Omental fat pad (tissue), 4 donors: ENCODE measurements around the gene CLSTN2. TPM values are rescaled to one million over a fixed set of nuclear protein-coding genes. Genes with fewer than 3 reads are reported as not detected.

ENCODE experiments used
- ATAC-seq: fragments of 150-250 bp; one replicate; pipeline ENCODE4 v1.9.1; 2016; ENCODE audit warnings: mild to moderate bottlenecking, moderate library complexity; ENCODE audit not compliant: low FRiP score
- DNase-seq: peaks from one replicate; pipeline ENCODE4 v3.0.0-alpha.2; 2019; ENCODE audit warnings: low spot score
- total RNA-seq, 4 donors: library from RNA; depleted of rRNA; stranded (reverse); fragments of >200 nt; gene quantifications; one replicate each; pipeline ENCODE4 v1.1.0, GENCODE V29; 2016
- TF ChIP-seq, protein P1 (sequence below), 3 donors: fragments of 450-650 bp; IDR thresholded peaks; one replicate each; pipeline ENCODE4 v1.5.1; 2016 to 2017; ENCODE audit warnings: antibody characterized with exemption in 3 of 3, mild to moderate bottlenecking in 3 of 3, moderate library complexity in 2 of 3

The CLSTN2 gene
- total RNA-seq, 4 donors from 2014 or later = 20.0 to 40.5 (median 37.8) TPM

DNA sequence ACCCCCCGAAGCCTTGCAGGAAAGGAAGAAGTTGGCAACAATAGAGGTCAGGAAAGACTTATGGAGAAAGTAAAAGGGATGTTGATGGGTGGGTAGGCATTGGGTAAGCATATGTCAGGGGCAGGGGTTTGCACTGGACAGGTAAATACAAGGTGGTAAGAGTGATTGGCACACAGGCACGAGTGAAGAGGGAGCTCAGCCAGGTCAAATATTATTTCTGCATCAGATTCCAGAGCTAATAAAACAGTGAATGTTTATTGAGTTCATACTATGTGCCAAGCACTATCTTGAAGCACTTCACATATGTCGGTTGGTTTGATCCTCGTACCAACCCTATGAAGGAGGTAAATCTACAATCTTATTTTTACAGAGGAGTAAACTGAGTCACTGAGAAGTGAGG is 6.6 kb downstream of the CLSTN2 start:
- no peak for ATAC-seq
- TF ChIP-seq, protein P1, sequence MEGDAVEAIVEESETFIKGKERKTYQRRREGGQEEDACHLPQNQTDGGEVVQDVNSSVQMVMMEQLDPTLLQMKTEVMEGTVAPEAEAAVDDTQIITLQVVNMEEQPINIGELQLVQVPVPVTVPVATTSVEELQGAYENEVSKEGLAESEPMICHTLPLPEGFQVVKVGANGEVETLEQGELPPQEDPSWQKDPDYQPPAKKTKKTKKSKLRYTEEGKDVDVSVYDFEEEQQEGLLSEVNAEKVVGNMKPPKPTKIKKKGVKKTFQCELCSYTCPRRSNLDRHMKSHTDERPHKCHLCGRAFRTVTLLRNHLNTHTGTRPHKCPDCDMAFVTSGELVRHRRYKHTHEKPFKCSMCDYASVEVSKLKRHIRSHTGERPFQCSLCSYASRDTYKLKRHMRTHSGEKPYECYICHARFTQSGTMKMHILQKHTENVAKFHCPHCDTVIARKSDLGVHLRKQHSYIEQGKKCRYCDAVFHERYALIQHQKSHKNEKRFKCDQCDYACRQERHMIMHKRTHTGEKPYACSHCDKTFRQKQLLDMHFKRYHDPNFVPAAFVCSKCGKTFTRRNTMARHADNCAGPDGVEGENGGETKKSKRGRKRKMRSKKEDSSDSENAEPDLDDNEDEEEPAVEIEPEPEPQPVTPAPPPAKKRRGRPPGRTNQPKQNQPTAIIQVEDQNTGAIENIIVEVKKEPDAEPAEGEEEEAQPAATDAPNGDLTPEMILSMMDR (IDR thresholded peaks at IDR 0.05) = no peak
- DNase-seq = no peak

DNA sequence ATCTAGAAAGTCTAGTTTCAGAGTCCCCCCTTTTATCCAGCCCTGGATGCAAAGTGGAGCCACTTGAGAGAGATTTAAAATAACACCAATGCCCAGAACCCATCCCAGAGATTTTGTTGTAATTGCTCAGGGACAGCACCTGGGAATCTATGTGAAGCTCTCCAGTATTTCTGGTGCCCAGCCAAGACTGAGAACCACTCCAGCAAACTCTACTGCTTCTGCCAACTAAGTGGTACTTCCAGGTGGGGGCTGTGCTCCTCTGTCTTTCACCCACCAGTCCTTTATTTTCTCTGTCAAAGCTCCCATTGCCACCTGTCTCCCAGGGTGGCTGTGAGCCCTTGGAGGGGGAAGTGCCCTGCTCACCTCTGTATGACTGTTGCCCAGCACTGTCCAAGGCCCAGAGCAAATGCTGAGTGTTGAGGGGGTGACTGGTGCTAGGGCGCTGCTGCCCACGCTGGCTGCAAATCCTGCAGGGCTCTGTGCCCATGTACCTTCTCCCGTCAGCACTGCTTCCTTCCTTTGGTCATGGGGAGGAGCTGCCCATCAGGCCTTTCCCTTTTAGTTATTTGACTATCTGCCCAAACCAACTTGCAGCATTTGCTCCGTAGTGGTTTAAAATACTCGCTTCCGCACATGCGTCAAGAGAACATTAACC is 9.4 kb downstream of the CLSTN2 start:
- ATAC-seq (no peak), DNase-seq (no peak)
- TF ChIP-seq, protein P1 (IDR thresholded peaks at IDR 0.05) = no peak

DNA sequence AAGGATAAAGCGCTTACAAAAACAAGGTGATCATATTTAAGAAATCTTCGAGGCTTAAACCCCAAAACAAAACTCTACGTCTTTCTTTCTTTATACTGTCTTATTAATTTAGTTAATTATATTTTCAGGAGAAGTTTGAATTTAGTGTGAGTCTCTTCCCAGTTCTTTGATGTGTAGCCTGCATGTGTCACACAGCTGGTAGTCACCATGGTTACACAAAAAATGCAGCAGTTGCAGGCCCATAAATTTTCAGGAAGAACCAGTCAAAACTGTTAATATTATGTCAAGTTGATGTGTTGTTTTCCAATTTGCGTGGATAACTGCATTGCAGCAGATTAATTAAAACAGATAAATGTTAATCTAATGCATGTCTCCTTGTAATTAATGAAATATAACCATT is 10.4 kb downstream of the CLSTN2 start:
- TF ChIP-seq, protein P1 (IDR thresholded peaks at IDR 0.05) = no peak
- no peak for DNase-seq
- ATAC-seq = no peak

DNA sequence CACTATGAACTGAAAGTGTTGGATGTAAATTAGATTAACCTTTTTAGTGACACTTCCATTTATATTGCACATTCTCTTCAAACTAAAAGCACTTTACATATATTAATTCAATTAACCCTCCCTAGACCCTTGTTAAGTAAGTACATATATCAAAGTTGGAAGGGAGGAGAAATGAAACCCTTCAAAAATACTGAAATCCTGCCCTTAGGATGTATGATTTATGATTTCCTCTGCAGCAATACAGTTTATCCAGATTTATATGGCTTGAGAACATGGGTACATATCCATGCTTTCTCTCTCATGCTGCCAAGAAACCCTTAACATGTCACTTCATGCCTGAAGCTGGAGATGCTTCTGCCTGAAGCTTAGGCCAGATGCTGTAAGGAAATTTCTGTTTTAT is 11.0 kb downstream of the CLSTN2 start:
- TF ChIP-seq, protein P1 (IDR thresholded peaks at IDR 0.05) = no peak
- DNase-seq = no peak
- ATAC-seq = no peak

DNA sequence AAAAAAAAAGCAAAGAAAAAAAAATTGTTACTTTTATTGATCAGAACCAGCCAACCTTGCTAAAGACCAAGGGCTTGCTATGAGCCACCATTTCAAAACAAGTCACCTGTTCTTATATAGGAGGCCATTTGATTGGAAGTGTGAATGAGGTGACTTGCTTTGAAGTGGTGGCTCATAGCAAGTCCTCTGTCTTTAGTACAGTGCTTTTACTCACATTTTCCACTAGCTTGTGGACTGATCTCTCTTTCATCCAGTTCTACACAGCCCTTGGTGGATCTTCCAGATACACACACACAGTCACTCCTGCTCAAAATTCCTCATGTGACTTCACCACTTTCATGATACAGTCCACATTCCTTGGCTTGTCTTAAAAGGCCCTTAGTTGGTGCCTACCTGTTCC is 13.5 kb downstream of the CLSTN2 start:
- TF ChIP-seq, protein P1 (IDR thresholded peaks at IDR 0.05) = no peak
- ATAC-seq = no peak

DNA sequence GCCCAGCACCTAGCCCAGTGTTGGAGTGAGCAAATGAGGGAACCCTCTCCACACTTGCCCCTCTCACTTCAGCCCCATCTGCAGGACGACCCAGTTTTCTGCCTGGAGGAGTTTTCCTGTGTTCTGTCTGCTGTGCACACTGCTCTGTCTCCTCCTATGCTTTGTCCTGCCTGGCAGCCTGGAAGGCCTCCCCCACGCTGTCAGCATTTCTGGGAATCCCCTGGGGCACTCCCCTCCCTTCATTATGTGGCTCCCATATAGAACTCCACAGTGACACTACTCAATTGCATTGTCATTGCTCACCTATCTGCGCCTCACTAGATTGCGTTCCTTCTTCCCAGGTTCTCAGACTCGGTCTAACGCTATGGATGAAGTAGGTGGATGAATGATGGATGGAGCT is 13.9 kb downstream of the CLSTN2 start:
- DNase-seq (no peak), ATAC-seq (no peak)
- TF ChIP-seq, protein P1 (IDR thresholded peaks at IDR 0.05) = no peak

More for the DNA sequence above, 13.5 kb downstream of the CLSTN2 start:
- no peak for DNase-seq

DNA sequence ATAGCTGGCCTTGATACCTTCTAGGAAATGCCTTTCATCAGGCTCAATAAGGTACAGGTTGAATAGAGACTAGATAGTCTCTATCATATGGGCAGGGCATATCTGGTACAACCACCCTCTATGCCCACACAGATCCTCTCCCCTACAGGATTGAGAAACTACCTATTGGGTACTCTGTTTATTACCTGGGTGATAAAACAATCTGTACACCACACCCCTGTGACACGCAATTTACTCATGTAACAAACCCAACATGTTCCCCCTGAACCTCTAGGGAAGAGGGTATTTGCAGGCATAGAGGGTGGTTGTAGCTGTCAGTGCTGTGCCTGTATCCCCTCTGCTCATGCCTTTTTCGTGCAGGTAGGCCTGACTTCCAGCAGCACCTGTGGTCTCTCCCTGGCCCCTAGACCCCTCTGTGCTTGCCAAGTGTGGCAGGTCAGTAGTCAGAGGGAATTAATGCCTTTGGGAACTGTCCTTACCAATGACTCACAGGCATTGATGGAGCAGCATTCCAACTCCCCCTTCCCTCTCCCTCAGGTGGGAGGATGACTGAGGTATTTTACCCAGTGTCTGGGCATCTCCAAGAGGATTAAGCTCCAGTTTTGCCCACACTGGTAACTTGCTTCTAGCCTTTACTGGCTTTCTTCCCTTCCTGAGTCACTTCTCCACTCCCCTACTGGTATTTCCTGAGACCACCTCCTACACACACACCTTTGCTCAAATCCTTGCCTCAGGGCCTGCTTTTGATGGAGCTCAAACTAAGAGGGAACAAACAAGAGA is 18.3 kb downstream of the CLSTN2 start:
- DNase-seq (no peak), ATAC-seq (no peak)
- TF ChIP-seq, protein P1 (IDR thresholded peaks at IDR 0.05) = no peak
